Measurements from ENCODE around the gene AHCYL2. TPM values are rescaled to one million over a fixed set of nuclear protein-coding genes. Genes with fewer than 3 reads are reported as not detected.
"Not testable (repeated sequence)": the region's sequence is repeated elsewhere in the genome, so short reads cannot be mapped to it uniquely, and the experiment has no call there.

Gene AHCYL2
- total RNA-seq, 2 experiments from 2014 or later = 18.5 to 21.0 TPM

DNA sequence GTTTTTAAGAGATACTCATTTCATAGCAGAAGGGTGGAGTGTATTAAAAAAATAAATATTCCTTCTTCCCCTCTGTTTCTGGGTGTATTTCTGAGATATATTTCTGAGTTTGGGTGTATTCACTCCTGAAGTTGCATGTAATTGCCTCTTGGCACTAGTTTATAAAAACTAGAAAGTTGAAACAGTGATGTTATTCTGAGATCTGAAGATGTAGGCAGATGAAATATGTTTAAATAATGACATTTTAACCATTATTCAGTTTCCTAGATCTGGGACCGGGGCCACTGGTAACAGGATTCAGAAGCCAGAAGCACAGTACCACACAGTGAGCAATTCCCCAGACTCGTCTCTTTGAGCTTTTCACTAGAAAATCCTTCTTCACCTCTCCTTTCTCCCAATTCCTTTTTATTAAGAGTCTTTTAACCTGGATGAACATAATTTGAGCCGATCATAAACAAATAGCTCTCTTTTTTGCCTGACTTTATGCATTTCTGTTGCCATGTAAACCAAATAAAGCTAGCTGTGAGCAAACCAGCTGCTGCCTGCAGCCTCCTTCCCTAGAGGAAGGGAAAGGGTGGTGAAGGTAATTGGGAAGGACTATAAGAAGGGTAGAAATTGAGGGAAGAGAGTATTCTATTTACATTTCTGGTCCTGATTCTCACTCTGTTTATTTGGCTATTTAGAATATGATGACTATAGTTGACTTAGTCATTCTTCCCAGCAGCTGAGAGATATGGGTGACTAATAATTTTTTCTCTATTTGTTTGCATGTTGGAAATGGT lies 107.6 kb downstream of the AHCYL2 start:
- Mint-ChIP-seq H3K9me3 (no peaks in the 10 kb centered on the region), H3K27me3 (no peaks in the 10 kb centered on the region), H3K4me1 (no peaks in the 10 kb centered on the region), H3K4me3 (no peak overlapping the region), H3K36me3 (ENCODE audit: low read depth) (no peaks in the 10 kb centered on the region), H3K27ac (no peak overlapping the region)
- no peak for DNase-seq
- ChIA-PET CTCF (interaction anchor here (0.7 to 1.0 kb wide), 2 partner anchors 10 to 1033 kb away, joined by 4 to 5 read pairs; no protein-coding TSS in a partner anchor), POLR2A (no interaction called here)

DNA sequence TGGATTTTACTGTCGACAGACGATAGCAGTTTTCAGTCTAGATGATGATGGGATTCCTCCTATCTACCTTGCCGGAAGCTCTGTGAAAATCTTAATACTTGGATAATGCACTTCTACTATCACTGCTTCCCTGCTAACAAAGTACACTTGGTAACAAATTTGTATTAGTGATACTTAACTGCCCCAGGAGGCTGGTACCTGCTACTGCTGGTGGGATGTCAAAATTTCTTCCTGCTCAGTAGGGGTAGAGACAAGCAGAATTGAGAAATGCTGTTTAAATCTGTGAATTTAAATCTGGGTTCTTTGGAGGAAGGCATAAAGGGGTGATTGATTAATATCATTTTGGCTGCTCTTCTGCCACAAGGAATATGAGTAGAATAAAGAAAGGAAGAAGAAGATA lies 109.6 kb downstream of the AHCYL2 start:
- no peak overlapping the region for H3K27ac Mint-ChIP-seq
- no peak overlapping the region for H3K4me3 Mint-ChIP-seq
- CTCF ChIA-PET = interaction anchor here (1.0 to 1.2 kb wide), 2 partner anchors 9 to 10 kb away, joined by 3 read pairs; no protein-coding TSS in a partner anchor
- no peaks in the 10 kb centered on the region for H3K27me3 Mint-ChIP-seq
- H3K4me1 Mint-ChIP-seq = no peaks in the 10 kb centered on the region
- H3K36me3 Mint-ChIP-seq (ENCODE audit: low read depth) = no peaks in the 10 kb centered on the region
- no peak for DNase-seq
- POLR2A ChIA-PET = no interaction called here
- no peaks in the 10 kb centered on the region for H3K9me3 Mint-ChIP-seq

DNA sequence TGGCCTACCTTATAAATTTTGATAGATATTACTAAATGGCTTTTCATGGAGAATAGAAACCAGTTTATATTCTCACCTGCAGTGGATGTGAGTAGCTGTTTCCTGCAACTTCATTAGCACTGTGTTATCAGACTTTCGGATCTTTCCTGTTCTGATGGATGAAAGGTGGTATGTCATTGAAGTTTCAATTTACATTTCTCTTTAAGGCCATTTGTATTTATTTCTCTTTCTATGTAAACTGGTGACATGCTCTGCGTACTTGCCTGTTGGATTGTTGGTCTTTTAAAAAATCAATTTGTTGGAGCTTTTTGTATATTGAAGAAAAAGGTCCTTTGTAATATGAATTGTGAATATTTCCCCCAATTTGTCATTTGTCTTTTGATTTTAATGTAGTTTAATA lies 113.6 kb downstream of the AHCYL2 start:
- peaks cover 16% of the 10 kb centered on the region for H3K4me1 Mint-ChIP-seq
- H3K27me3 Mint-ChIP-seq = peaks cover 4% of the 10 kb centered on the region
- H3K27ac Mint-ChIP-seq = no peak overlapping the region
- POLR2A ChIA-PET = no interaction called here
- H3K4me3 Mint-ChIP-seq = no peak overlapping the region
- H3K9me3 Mint-ChIP-seq = no peaks in the 10 kb centered on the region
- no peak for DNase-seq
- CTCF ChIA-PET = interaction anchor here (0.7 kb wide), 1 partner anchor 125 kb away, joined by 5 read pairs; no protein-coding TSS in a partner anchor
- no peaks in the 10 kb centered on the region for H3K36me3 Mint-ChIP-seq (ENCODE audit: low read depth)

DNA sequence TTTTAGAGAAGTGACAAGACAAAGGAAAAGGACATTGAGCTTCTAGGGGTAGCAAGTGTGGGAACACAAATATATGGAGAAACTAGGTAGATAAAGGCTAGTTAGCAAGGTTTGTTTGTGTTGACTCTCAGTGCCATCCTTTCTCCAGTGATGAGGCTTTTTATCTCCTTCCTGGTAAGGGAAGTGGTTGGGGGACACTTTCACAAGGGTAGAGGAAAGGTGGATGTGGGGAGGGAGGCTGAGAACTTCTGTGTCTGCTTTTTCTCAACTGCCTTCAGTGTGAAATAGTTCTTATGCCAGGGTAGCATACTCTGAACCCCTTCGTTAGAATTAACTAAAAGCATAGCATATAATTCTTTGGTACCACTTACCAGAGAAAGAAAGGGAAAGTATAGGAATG lies 116.4 kb downstream of the AHCYL2 start:
- peaks cover 41% of the 10 kb centered on the region for H3K4me1 Mint-ChIP-seq
- no peaks in the 10 kb centered on the region for H3K9me3 Mint-ChIP-seq
- ChIA-PET POLR2A (interaction anchor here (1.0 kb wide), 1 partner anchor 267 kb away, joined by 3 read pairs; no protein-coding TSS in a partner anchor), CTCF (interaction anchor here (0.6 to 2.5 kb wide), 8 partner anchors 19 to 484 kb away, joined by 3 to 23 read pairs (median 3); no protein-coding TSS in a partner anchor)
- no peaks in the 10 kb centered on the region for H3K36me3 Mint-ChIP-seq (ENCODE audit: low read depth)
- H3K4me3 Mint-ChIP-seq = no peak overlapping the region
- DNase-seq = no peak
- peaks cover 4% of the 10 kb centered on the region for H3K27me3 Mint-ChIP-seq
- H3K27ac Mint-ChIP-seq = no peak overlapping the region

GRCh38 chr7:129341816-129342806 lies 117.3 kb downstream of the AHCYL2 start:
- H3K27ac Mint-ChIP-seq = no peak overlapping the region
- H3K36me3 Mint-ChIP-seq (ENCODE audit: low read depth) = no peaks in the 10 kb centered on the region
- no peak overlapping the region for H3K4me3 Mint-ChIP-seq
- no peaks in the 10 kb centered on the region for H3K9me3 Mint-ChIP-seq
- DNase-seq = no peak
- peaks cover 4% of the 10 kb centered on the region for H3K27me3 Mint-ChIP-seq
- ChIA-PET POLR2A (interaction anchor here (1.3 to 1.7 kb wide), 2 partner anchors 35 to 53 kb away, joined by 3 to 5 read pairs; no protein-coding TSS in a partner anchor), CTCF (interaction anchor here (0.6 to 3.0 kb wide), 26 partner anchors 8 to 488 kb away, joined by 3 to 29 read pairs (median 4); partner anchors contain the start of gene STRIP2)
- H3K4me1 Mint-ChIP-seq = peaks cover 41% of the 10 kb centered on the region

DNA sequence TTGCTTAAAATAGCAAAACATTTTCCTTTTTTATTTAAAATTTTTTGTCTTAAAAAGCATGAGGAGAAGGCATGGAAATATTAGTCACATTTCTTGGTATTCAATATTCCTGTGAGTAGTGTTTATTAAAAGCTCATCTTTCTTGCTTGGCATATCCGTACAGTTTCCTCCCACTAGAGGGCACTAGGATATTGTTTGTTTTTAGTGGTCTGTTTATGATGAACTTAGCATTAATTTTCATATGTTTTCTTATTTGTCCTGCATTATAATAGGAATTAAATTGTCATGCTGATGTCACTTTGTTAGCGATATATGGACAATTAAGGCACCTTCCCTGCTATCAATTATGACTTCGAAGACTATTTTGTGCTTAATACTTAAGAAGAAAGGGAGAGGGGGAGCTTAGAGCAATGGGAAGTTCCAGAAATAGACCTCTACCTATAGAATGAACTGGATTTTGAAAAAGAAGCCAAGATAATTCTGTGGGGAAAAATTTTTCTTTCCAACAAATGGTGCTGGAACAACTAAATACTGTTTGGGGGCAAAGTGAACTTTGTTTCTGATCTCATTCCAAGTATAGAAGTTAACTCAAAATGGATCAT lies 118.4 kb downstream of the AHCYL2 start:
- no peak for DNase-seq
- Mint-ChIP-seq H3K27me3 (peaks cover 4% of the 10 kb centered on the region), H3K36me3 (ENCODE audit: low read depth) (no peaks in the 10 kb centered on the region), H3K4me1 (peaks cover 41% of the 10 kb centered on the region), H3K9me3 (no peaks in the 10 kb centered on the region), H3K27ac (no peak overlapping the region), H3K4me3 (no peak overlapping the region)
- ChIA-PET POLR2A (interaction anchor here (1.0 to 1.7 kb wide), 3 partner anchors 34 to 294 kb away, joined by 3 to 5 read pairs (median 3); no protein-coding TSS in a partner anchor), CTCF (interaction anchor here (0.6 to 3.0 kb wide), 23 partner anchors 9 to 487 kb away, joined by 3 to 29 read pairs (median 4); partner anchors contain the start of gene STRIP2)

GRCh38 chr7:129347330-129347729 lies 122.5 kb downstream of the AHCYL2 start:
- POLR2A ChIA-PET = interaction anchor here (1.1 kb wide), 1 partner anchor 8 kb away, joined by 3 read pairs; no protein-coding TSS in a partner anchor
- no peak for DNase-seq
- no peaks in the 10 kb centered on the region for H3K27me3 Mint-ChIP-seq
- peaks cover 30% of the 10 kb centered on the region for H3K4me1 Mint-ChIP-seq
- no peak overlapping the region for H3K27ac Mint-ChIP-seq
- no peaks in the 10 kb centered on the region for H3K9me3 Mint-ChIP-seq
- H3K36me3 Mint-ChIP-seq (ENCODE audit: low read depth) = no peaks in the 10 kb centered on the region
- no peak overlapping the region for H3K4me3 Mint-ChIP-seq
- CTCF ChIA-PET = interaction anchor here (1.3 kb wide), 2 partner anchors 21 to 29 kb away, joined by 4 to 7 read pairs; no protein-coding TSS in a partner anchor

- Mint-ChIP-seq H3K4me3 (no peak overlapping the region), H3K9me3 (no peaks in the 10 kb centered on the region), H3K27me3 (no peaks in the 10 kb centered on the region), H3K36me3 (ENCODE audit: low read depth) (no peaks in the 10 kb centered on the region), H3K27ac (no peak overlapping the region), H3K4me1 (peaks cover 29% of the 10 kb centered on the region)
- POLR2A ChIA-PET = no interaction called here
- no peak for DNase-seq
- CTCF ChIA-PET = interaction anchor here (1.3 kb wide), 2 partner anchors 20 to 28 kb away, joined by 4 to 7 read pairs; no protein-coding TSS in a partner anchor
Observed at GRCh38 chr7:129348023-129348740, 123.4 kb downstream of the AHCYL2 start.

DNA sequence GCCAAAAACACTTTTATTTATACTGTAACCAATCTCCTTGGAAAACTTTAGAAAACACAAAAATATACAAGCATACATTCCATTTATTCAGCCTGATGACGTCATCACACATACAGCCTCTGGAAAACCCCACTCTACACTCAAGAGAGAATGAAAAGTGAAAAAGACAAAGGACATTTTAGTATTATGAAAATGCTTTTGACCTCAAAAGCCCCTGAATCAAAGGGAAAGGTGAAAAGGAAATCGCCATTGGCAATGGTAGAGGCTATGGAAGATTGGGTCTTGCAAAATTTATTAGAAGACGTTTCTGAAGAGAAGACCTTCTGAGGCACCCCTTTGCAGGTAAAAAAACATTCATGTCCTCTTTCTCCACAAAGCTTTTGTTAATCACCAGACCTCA lies 126.5 kb downstream of the AHCYL2 start:
- no peak overlapping the region for H3K4me3 Mint-ChIP-seq
- no peaks in the 10 kb centered on the region for H3K9me3 Mint-ChIP-seq
- CTCF ChIA-PET = no interaction called here
- H3K4me1 Mint-ChIP-seq = peaks cover 1% of the 10 kb centered on the region
- no peak for DNase-seq
- no peaks in the 10 kb centered on the region for H3K36me3 Mint-ChIP-seq (ENCODE audit: low read depth)
- H3K27me3 Mint-ChIP-seq = no peaks in the 10 kb centered on the region
- POLR2A ChIA-PET = no interaction called here
- H3K27ac Mint-ChIP-seq = no peak overlapping the region

DNA sequence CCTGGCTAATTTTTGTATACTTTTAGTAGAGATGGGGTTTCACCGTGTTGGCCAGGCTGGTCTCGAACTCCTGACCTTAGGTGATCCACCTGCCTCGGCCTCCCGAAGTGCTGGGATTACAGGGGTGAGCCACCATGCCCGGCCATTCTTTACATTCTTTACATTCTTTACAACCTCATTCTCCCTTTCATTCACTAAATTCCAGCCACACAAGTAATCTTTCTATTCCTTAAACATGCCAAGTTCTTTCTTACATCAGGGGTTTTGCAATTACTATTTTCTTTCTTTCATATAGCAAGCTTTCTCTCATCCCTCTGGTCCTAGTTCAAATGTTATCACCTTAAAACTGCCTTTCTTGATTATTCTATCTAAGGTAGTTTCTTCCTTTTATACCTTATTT lies 128.3 kb downstream of the AHCYL2 start:
- H3K36me3 Mint-ChIP-seq (ENCODE audit: low read depth); H3K9me3 Mint-ChIP-seq; H3K27ac Mint-ChIP-seq; DNase-seq; H3K27me3 Mint-ChIP-seq; CTCF ChIA-PET; POLR2A ChIA-PET; H3K4me1 Mint-ChIP-seq; H3K4me3 Mint-ChIP-seq: not testable (repeated sequence)

DNA sequence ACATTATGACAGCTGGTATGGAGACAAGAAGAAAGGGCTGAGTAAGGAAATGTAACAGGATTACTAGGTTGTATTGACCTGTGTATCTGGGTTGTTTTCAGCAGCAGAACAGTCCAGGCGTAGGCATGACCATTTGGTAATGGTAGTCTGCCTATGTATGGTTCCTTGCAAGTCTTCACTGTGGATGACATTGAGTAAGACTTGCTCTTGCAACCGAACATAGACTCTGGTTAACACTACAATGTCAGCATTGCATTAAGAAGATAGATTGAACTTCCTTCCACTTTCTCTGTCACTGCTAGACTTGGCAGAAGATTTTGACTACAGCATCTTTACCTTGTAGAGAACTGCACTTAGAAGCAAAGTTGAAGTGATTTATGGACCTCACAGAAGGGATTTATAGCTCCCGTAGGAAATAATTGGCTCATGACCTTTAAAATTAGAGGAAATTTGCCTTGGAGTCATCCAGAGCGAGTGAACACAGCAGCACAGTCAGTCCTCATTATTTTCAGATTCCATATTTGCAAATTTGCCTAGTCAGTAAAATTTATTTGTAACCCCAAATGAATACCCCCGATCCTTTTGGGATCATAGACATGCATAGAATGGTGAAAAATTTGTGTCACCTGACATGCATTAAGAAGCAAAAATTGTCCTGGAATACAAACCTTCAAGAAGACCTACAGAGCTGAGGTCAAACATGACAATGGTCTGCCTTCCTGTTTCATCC lies 129.8 kb downstream of the AHCYL2 start:
- H3K27ac Mint-ChIP-seq = no peak overlapping the region
- no peaks in the 10 kb centered on the region for H3K27me3 Mint-ChIP-seq
- ChIA-PET CTCF (interaction anchor here (0.9 kb wide), 1 partner anchor 16 kb away, joined by 4 read pairs; no protein-coding TSS in a partner anchor), POLR2A (interaction anchor here (1.0 kb wide), 1 partner anchor 8 kb away, joined by 3 read pairs; no protein-coding TSS in a partner anchor)
- no peak overlapping the region for H3K4me3 Mint-ChIP-seq
- H3K36me3 Mint-ChIP-seq (ENCODE audit: low read depth) = no peaks in the 10 kb centered on the region
- H3K4me1 Mint-ChIP-seq = peaks cover 4% of the 10 kb centered on the region
- no peaks in the 10 kb centered on the region for H3K9me3 Mint-ChIP-seq
- no peak for DNase-seq

Data from activated CD4-positive, alpha-beta memory T cell treated with anti-CD3 and anti-CD28 coated beads, Interleukin-2, amount 10 ng/mL, durations not matched to agents 7 days and 5 days (primary cell).